Effector CD8-positive, alpha-beta T cell (primary cell): ENCODE measurements around the gene STEEP1.
A peak's percentile ranks its signal among the peaks of the same experiment; 100 is the strongest.

Source experiments
- DNase-seq: peaks from one replicate; lab custom pipeline; 2025; lab: John Stamatoyannopoulos, UW
- total RNA-seq, 4 experiments: gene quantifications; one replicate each; lab custom pipeline; 2026; lab: John Stamatoyannopoulos, UW

The STEEP1 gene
- total RNA-seq = 26.9 to 43.5 (median 33.3) reads per million in 4 experiments

GRCh38 chrX:119565107-119565663 is at the start of gene STEEP1:
Gene STEEP1, minus strand, starts transcription at chrX:119565409. Its CDS starts 54 bp downstream, at chrX:119565355.
- DNase-seq = peak; percentile 73

GRCh38 chrX:119614776-119615175 is 49.6 kb upstream of the STEEP1 start:
- DNase-seq = no peak

- DNase-seq = no peak
These were observed 41.8 kb upstream of the STEEP1 start for GRCh38 chrX:119607018-119607389.

- peak; percentile 87 for DNase-seq
These were observed 41.2 kb upstream of the STEEP1 start, which contains the start of gene NKRF for GRCh38 chrX:119606280-119607017. Gene NKRF, minus strand, starts transcription at chrX:119606424.

- peak; percentile 57 for DNase-seq
These were observed 40.5 kb upstream of the STEEP1 start for GRCh38 chrX:119605464-119606279.

- DNase-seq = no peak
These were observed 39.7 kb upstream of the STEEP1 start for GRCh38 chrX:119604766-119605463.

GRCh38 chrX:119602701-119603255 is 37.6 kb upstream of the STEEP1 start:
- no peak for DNase-seq

- no peak for DNase-seq
These were observed 24.6 kb upstream of the STEEP1 start for GRCh38 chrX:119589810-119590209.

GRCh38 chrX:119583431-119584059 is 18.3 kb upstream of the STEEP1 start:
- no peak for DNase-seq

GRCh38 chrX:119579414-119579813 is 14.2 kb upstream of the STEEP1 start:
- DNase-seq = no peak

GRCh38 chrX:119574394-119575266 is 9.4 kb upstream of the STEEP1 start, which contains the start of gene UBE2A:
Gene UBE2A, plus strand, starts transcription at chrX:119574563. Its CDS starts 149 bp downstream, at chrX:119574712.
- DNase-seq = peak; percentile 79

- DNase-seq = no peak
These were observed 8.7 kb upstream of the STEEP1 start for GRCh38 chrX:119573840-119574393.

- DNase-seq = no peak
These were observed 8.0 kb upstream of the STEEP1 start for GRCh38 chrX:119573222-119573621.

GRCh38 chrX:119570351-119570835 is 5.2 kb upstream of the STEEP1 start:
- DNase-seq = no peak

GRCh38 chrX:119552508-119552907 is 12.7 kb downstream of the STEEP1 start:
- DNase-seq = no peak

GRCh38 chrX:119549327-119550016 is 15.7 kb downstream of the STEEP1 start:
- no peak for DNase-seq

- DNase-seq = no peak
These were observed 24.0 kb downstream of the STEEP1 start for GRCh38 chrX:119541188-119541587.

- no peak for DNase-seq
These were observed 25.3 kb downstream of the STEEP1 start for GRCh38 chrX:119539872-119540271.

GRCh38 chrX:119537487-119537886 is 27.7 kb downstream of the STEEP1 start:
- no peak for DNase-seq
